ENCODE results near the gene CORIN. TPM values are rescaled to one million over a fixed set of nuclear protein-coding genes. Genes with fewer than 3 reads are reported as not detected.

Gene CORIN
- polyA plus RNA-seq, 2 of the 4 experiments (the other 2 are of a cell fraction) = 0.03 TPM; not detected in 1

DNA sequence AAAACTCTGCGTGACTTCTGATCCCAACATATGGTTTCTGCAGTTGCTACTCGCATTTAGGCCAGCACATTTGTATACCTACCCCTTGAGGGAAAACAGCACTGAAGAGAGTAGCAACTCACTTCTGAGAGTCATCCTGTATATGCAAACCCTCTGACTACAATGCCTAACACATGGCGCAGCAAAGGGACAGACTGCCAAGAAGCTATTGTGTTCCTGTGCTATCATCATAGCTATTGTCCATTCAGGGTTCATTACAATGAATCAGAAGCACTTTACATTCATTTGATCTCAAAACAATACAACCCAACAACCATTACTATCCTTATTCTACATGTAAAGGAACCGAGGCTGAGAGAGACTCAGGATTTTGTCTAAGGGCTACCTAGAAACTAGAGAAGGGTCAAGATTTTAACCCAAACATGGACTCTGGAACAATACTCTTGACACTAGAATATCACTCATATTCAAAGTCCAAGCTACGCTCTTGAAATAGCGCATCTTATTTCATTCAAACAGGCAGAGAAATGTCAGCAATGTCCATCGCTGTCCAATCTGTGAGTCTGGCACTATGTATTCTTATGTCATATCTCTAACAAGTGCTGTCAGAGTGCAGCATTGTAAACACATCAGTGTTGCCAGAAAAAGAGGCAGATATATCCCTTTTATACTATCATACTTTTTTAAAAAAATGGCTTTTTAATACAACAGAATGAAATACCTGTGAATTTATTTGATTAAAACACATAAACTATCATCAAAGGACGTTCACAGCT lies 173.6 kb downstream of the CORIN start:
- CTCF ChIA-PET = interaction anchor here (1.9 kb wide), 1 partner anchor 172 kb away, joined by 6 read pairs; no protein-coding TSS in a partner anchor
- FAIRE-seq (no peak), DNase-seq (ENCODE audit: low read depth in 1 of 2, low spot score in 1 of 2) (no peak), ATAC-seq (no peak)
- Histone ChIP-seq H3K27ac (no peak overlapping the region), H3K9me3 (no peaks in the 10 kb centered on the region), H3K4me2 (no peak overlapping the region), H3K4me3 (no peak overlapping the region), H3K4me1 (no peaks in the 10 kb centered on the region)
- POLR2A ChIA-PET = no interaction called here
- WGBS (ENCODE audit: missing lambda C conversion rate) = 50% methylated on average over 8 of the region's 8 CpGs
- TF ChIP-seq, protein P1, sequence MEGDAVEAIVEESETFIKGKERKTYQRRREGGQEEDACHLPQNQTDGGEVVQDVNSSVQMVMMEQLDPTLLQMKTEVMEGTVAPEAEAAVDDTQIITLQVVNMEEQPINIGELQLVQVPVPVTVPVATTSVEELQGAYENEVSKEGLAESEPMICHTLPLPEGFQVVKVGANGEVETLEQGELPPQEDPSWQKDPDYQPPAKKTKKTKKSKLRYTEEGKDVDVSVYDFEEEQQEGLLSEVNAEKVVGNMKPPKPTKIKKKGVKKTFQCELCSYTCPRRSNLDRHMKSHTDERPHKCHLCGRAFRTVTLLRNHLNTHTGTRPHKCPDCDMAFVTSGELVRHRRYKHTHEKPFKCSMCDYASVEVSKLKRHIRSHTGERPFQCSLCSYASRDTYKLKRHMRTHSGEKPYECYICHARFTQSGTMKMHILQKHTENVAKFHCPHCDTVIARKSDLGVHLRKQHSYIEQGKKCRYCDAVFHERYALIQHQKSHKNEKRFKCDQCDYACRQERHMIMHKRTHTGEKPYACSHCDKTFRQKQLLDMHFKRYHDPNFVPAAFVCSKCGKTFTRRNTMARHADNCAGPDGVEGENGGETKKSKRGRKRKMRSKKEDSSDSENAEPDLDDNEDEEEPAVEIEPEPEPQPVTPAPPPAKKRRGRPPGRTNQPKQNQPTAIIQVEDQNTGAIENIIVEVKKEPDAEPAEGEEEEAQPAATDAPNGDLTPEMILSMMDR (IDR thresholded peaks at IDR 0.05) = no peak
- TF ChIP-seq CBX8 (IDR thresholded peaks at IDR 0.05) (no peak), CEBPB (IDR thresholded peaks at IDR 0.05) (no peak), HEYL (CRISPR knock-in tag; IDR thresholded peaks at IDR 0.05) (no peak), MYC (IDR thresholded peaks at IDR 0.05; ENCODE audit: borderline replicate concordance, low read length) (no peak)
- TF ChIP-seq, protein P2, sequence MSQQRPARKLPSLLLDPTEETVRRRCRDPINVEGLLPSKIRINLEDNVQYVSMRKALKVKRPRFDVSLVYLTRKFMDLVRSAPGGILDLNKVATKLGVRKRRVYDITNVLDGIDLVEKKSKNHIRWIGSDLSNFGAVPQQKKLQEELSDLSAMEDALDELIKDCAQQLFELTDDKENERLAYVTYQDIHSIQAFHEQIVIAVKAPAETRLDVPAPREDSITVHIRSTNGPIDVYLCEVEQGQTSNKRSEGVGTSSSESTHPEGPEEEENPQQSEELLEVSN (IDR thresholded peaks at IDR 0.05; ENCODE audit: borderline replicate concordance, low read depth) = no peak
- TF ChIP-seq, protein P3, sequence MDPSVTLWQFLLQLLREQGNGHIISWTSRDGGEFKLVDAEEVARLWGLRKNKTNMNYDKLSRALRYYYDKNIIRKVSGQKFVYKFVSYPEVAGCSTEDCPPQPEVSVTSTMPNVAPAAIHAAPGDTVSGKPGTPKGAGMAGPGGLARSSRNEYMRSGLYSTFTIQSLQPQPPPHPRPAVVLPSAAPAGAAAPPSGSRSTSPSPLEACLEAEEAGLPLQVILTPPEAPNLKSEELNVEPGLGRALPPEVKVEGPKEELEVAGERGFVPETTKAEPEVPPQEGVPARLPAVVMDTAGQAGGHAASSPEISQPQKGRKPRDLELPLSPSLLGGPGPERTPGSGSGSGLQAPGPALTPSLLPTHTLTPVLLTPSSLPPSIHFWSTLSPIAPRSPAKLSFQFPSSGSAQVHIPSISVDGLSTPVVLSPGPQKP (IDR thresholded peaks at IDR 0.05; ENCODE audit: low read depth, low read length) = no peak

DNA sequence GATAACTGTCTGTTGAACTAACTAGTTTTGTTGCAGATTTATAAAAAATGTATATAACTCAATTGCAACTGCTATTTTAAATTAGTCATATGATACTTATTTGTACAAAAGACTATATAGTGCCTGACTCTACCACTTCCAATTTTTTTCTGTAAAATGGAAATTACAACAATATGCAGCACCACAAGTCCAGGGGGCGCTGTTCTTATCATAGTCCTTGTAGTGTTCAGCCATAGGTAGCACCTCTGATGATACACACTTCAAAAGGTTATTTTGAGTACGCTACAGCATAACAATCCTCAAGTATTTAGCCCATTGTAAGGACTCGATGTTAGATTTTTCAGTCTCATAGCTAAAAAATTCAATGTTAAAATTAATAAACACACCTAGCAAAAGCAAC lies 174.9 kb downstream of the CORIN start:
- TF ChIP-seq RCOR1 (IDR thresholded peaks at IDR 0.05; ENCODE audit: low read depth, low read length) = no peak
- no peak for TF ChIP-seq ZFP36 (IDR thresholded peaks at IDR 0.05; ENCODE audit: borderline replicate concordance, partially characterized antibody)
- TF ChIP-seq SMC3 (IDR thresholded peaks at IDR 0.05) = no peak
- no peaks in the 10 kb centered on the region for H3K4me1 ChIP-seq
- FAIRE-seq (no peak), DNase-seq (ENCODE audit: low read depth in 1 of 2, low spot score in 1 of 2) (peak in 1 of 2 experiments; percentile 21), ATAC-seq (0 out of 6 replicates have a peak, but pooled peaks of 1 of the 2 experiments have one; percentile 28)
- H3K4me2 ChIP-seq = no peak overlapping the region
- no peaks in the 10 kb centered on the region for H3K9me3 ChIP-seq
- ChIA-PET CTCF (interaction anchor here (1.9 kb wide), 1 partner anchor 174 kb away, joined by 6 read pairs; no protein-coding TSS in a partner anchor), POLR2A (no interaction called here)
- WGBS (ENCODE audit: missing lambda C conversion rate) = 26% methylated on average over 3 of the region's 3 CpGs
- H3K4me3 ChIP-seq = no peak overlapping the region
- H3K27ac ChIP-seq = no peak overlapping the region

DNA sequence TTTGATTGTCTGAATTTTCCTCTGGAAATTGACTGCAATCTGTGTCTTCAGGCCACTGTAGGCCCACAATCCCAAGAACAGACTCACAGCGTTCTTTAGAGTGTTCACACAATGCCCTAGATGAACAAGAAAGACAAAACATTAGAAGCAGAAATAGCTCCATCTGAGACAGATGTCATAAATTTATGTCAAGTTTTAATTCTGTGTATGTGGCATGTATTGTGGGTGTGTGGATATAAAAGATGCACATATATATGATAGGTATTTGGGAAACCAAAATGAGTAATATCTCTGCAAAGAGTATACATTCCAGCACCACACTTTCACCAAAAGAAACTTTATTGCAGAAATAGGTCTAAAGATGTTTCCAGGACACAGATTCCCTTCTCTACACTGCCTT lies 176.1 kb downstream of the CORIN start:
- ATAC-seq (no peak), FAIRE-seq (no peak), DNase-seq (ENCODE audit: low read depth in 1 of 2, low spot score in 1 of 2) (no peak)
- 0% methylated on average over 1 of the region's 1 CpG for WGBS (ENCODE audit: missing lambda C conversion rate)
- no peak overlapping the region for H3K27ac ChIP-seq
- no peaks in the 10 kb centered on the region for H3K4me1 ChIP-seq
- H3K4me2 ChIP-seq = no peak overlapping the region
- no peak overlapping the region for H3K4me3 ChIP-seq
- POLR2A ChIA-PET = no interaction called here
- TF ChIP-seq RNF2 (IDR thresholded peaks at IDR 0.05; ENCODE audit: borderline replicate concordance, low read depth) (no peak), HDAC2 (IDR thresholded peaks at IDR 0.05) (no peak), BHLHE40 (IDR thresholded peaks at IDR 0.05; ENCODE audit: low read depth, low read length) (no peak), SMC3 (IDR thresholded peaks at IDR 0.05) (no peak), ZFP36 (IDR thresholded peaks at IDR 0.05; ENCODE audit: borderline replicate concordance, partially characterized antibody) (no peak), RCOR1 (IDR thresholded peaks at IDR 0.05; ENCODE audit: low read depth, low read length) (no peak), CBX8 (IDR thresholded peaks at IDR 0.05) (no peak), RFX5 (IDR thresholded peaks at IDR 0.05) (no peak)
- TF ChIP-seq, protein P3 (IDR thresholded peaks at IDR 0.05; ENCODE audit: low read depth, low read length) = no peak
- H3K9me3 ChIP-seq = no peaks in the 10 kb centered on the region
- CTCF ChIA-PET = no interaction called here
